Measurements from ENCODE around the gene MEX3A.
A peak's percentile ranks its signal among the peaks of the same experiment; 100 is the strongest.

The MEX3A gene

GRCh38 chr1:156102633-156103511 lies 20.6 kb upstream of the MEX3A start:
- no peak for DNase-seq

- no peak for DNase-seq
Observed at GRCh38 chr1:156101880-156102279, 19.6 kb upstream of the MEX3A start.

GRCh38 chr1:156100205-156100995 lies 18.1 kb upstream of the MEX3A start:
- DNase-seq: no peak

- DNase-seq: no peak
Observed at GRCh38 chr1:156099282-156099681, 17.0 kb upstream of the MEX3A start.

GRCh38 chr1:156098784-156099183 lies 16.5 kb upstream of the MEX3A start:
- no peak for DNase-seq

GRCh38 chr1:156097499-156098178 lies 15.4 kb upstream of the MEX3A start:
- peak; percentile 70 for DNase-seq

GRCh38 chr1:156096640-156097391 lies 14.6 kb upstream of the MEX3A start:
- DNase-seq: peak; percentile 94

GRCh38 chr1:156095906-156096508 lies 13.7 kb upstream of the MEX3A start:
- DNase-seq: no peak

- DNase-seq: no peak
Observed at GRCh38 chr1:156091610-156092009, 9.3 kb upstream of the MEX3A start.

- peak; percentile 91 for DNase-seq
Observed at GRCh38 chr1:156090840-156091188, 8.5 kb upstream of the MEX3A start.

GRCh38 chr1:156090138-156090839 lies 8.0 kb upstream of the MEX3A start:
- DNase-seq: no peak

GRCh38 chr1:156089704-156090103 lies 7.4 kb upstream of the MEX3A start:
- DNase-seq: no peak

- DNase-seq: no peak
Observed at GRCh38 chr1:156086256-156086662, 4.0 kb upstream of the MEX3A start.

- DNase-seq: no peak
Observed at GRCh38 chr1:156083800-156084790, 1.8 kb upstream of the MEX3A start.

- no peak for DNase-seq
Observed at GRCh38 chr1:156081917-156082308, 352 bp downstream of the MEX3A start.

GRCh38 chr1:156081180-156081916 lies 917 bp downstream of the MEX3A start:
- DNase-seq: no peak

- no peak for DNase-seq
Observed at GRCh38 chr1:156080863-156081179, 1.4 kb downstream of the MEX3A start.

- DNase-seq: no peak
Observed at GRCh38 chr1:156080241-156080862, 1.9 kb downstream of the MEX3A start.

- DNase-seq: no peak
Observed at GRCh38 chr1:156079762-156080161, 2.5 kb downstream of the MEX3A start.

Data from stimulated activated CD4-positive, alpha-beta T cell treated with anti-CD3 and anti-CD28 coated beads, Interleukin-4, amount 100 ng/mL, for 24 hours (primary cell).